Thoracic aorta (tissue), 2 donors: ENCODE data around the gene PTGR1. TPM values are rescaled to one million over a fixed set of nuclear protein-coding genes. Genes with fewer than 3 reads are reported as not detected.

Source experiments
- ATAC-seq: fragments of 150-250 bp; one replicate; pipeline ENCODE4 v1.8.0; 2017; ENCODE audit warnings: low read depth; ENCODE audit not compliant: insufficient number of reproducible peaks, low FRiP score
- DNase-seq: peaks from one replicate; pipeline ENCODE4 v3.0.0-alpha.2; 2020; ENCODE audit warnings: low spot score
- H3K27ac ChIP-seq, 2 donors: fragments of 200-600 bp; sonication (generic); 1 replicate in 1 of 2; 2 replicates in 1 of 2; pipeline ENCODE4 v1.5.1; 2016; ENCODE audit warnings: mild to moderate bottlenecking in 2 of 2, moderate library complexity in 2 of 2
- H3K27me3 ChIP-seq: fragments of 200-600 bp; sonication (generic); replicated peaks from 2 replicates; pipeline ENCODE4 v1.6.0; 2016; ENCODE audit warnings: mild to moderate bottlenecking; ENCODE audit not compliant: insufficient read depth
- H3K36me3 ChIP-seq: fragments of 200-600 bp; sonication (generic); one replicate; pipeline ENCODE4 v1.5.1; 2016
- H3K4me1 ChIP-seq, 2 donors: fragments of 200-600 bp; sonication (generic); 1 replicate in 1 of 2; 2 replicates in 1 of 2; pipeline versions ENCODE4 v1.5.1 to v1.6.0; 2016; ENCODE audit warnings: low read depth in 2 of 2, mild to moderate bottlenecking in 1 of 2; ENCODE audit not compliant: control insufficient read depth in 1 of 2
- H3K4me3 ChIP-seq: fragments of 200-600 bp; sonication (generic); 2 replicates; pipeline ENCODE4 v1.5.1; 2016; ENCODE audit warnings: mild to moderate bottlenecking
- H3K9me3 ChIP-seq: fragments of 200-600 bp; sonication (generic); 2 replicates; pipeline ENCODE4 v1.5.1; 2016
- total RNA-seq, 2 donors: library from RNA; depleted of rRNA; stranded (reverse); fragments of >200 nt; gene quantifications; one replicate each; pipeline versions ENCODE4 v1.1.0 to v1.2.3, GENCODE V29; 2016
- TF ChIP-seq, protein P1 (sequence below): fragments of 200-600 bp; sonication (generic); IDR thresholded peaks from one replicate; pipeline ENCODE4 v1.5.1; 2019; ENCODE audit warnings: antibody characterized with exemption

Gene PTGR1
- total RNA-seq, 2 donors from 2014 or later: 20.2 to 34.4 TPM

DNA sequence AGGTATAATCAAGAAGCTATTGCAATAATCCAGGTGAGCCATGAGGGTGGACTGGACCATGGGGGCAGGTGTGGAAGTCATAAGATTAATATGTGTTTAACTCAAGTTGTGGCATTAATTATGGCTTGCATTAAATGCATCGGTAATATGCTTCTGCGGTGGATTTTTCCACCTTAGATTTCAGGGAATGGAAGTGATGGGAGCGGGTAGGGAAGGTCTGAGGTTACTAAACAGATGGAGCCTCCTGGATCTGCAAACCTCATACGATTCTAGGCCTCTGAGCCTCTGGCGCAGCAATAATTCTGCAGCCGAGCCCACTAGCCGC lies 74.8 kb downstream of the PTGR1 start:
- Histone ChIP-seq H3K4me3 (peak overlapping the region; percentile 84), H3K36me3 (no peaks in the 10 kb centered on the region), H3K9me3 (no peaks in the 10 kb centered on the region), H3K27me3 (no peaks in the 10 kb centered on the region), H3K27ac (peak overlapping the region in 1 of 2 donors; percentile 58), H3K4me1 (peaks cover 5 to 11% of the 10 kb centered on the region in 2 donors)
- ATAC-seq (no peak), DNase-seq (no peak)
- TF ChIP-seq, protein P1, sequence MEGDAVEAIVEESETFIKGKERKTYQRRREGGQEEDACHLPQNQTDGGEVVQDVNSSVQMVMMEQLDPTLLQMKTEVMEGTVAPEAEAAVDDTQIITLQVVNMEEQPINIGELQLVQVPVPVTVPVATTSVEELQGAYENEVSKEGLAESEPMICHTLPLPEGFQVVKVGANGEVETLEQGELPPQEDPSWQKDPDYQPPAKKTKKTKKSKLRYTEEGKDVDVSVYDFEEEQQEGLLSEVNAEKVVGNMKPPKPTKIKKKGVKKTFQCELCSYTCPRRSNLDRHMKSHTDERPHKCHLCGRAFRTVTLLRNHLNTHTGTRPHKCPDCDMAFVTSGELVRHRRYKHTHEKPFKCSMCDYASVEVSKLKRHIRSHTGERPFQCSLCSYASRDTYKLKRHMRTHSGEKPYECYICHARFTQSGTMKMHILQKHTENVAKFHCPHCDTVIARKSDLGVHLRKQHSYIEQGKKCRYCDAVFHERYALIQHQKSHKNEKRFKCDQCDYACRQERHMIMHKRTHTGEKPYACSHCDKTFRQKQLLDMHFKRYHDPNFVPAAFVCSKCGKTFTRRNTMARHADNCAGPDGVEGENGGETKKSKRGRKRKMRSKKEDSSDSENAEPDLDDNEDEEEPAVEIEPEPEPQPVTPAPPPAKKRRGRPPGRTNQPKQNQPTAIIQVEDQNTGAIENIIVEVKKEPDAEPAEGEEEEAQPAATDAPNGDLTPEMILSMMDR: no peak

- no peak overlapping the region for H3K4me3 ChIP-seq
- no peak for DNase-seq
- ATAC-seq: no peak
- no peaks in the 10 kb centered on the region for H3K36me3 ChIP-seq
- H3K9me3 ChIP-seq: no peaks in the 10 kb centered on the region
- H3K27me3 ChIP-seq: no peaks in the 10 kb centered on the region
- TF ChIP-seq, protein P1: no peak
- no peak overlapping the region for H3K27ac ChIP-seq
- H3K4me1 ChIP-seq: no peaks in the 10 kb centered on the region
These were observed 83.4 kb downstream of the PTGR1 start for GRCh38 chr9:111516061-111516465.

DNA sequence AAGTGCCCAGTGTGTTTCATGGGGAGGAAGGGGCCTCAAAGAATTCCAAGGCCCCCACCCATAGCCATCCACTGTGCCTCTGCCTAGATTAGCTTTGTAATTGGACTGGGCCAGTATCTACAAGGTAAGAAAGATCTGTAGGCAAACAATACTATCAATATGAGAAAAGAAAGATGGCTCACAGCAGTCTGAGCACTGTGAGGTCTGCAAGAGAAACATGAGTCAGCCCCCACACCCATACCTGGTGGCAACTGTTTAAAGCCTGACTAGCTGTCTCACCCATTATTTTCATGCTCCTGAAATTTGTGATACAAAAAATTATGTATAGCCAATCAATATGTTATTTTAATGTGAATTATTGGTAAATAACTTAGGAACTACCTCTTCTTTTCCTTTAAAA lies 84.5 kb downstream of the PTGR1 start:
- ATAC-seq (no peak), DNase-seq (no peak)
- no peak overlapping the region for H3K27ac ChIP-seq
- H3K4me1 ChIP-seq: no peaks in the 10 kb centered on the region
- H3K4me3 ChIP-seq: no peak overlapping the region
- no peaks in the 10 kb centered on the region for H3K9me3 ChIP-seq
- no peaks in the 10 kb centered on the region for H3K27me3 ChIP-seq
- no peaks in the 10 kb centered on the region for H3K36me3 ChIP-seq
- TF ChIP-seq, protein P1: no peak

Other genes starting within 250 kb of the PTGR1 start
- 100 to 1,000 TPM in 1 of 2 donors, 10 to 100 TPM in 1; 72.7 to 115 TPM for gene ECPAS, start 115.3 kb downstream of the PTGR1 start, total RNA-seq
- gene ZNF483, start 74.5 kb downstream of the PTGR1 start, total RNA-seq: 10 to 100 TPM in 1 of 2 donors, 1 to 10 TPM in 1; 9.7 to 17.8 TPM
- gene DNAJC25, start 31.7 kb upstream of the PTGR1 start, total RNA-seq: 10 to 100 TPM in 1 of 2 donors, 1 to 10 TPM in 1; 9.5 to 10.2 TPM
- 10 to 100 TPM; 66.1 to 93.1 TPM for gene GNG10, start 62.0 kb upstream of the PTGR1 start, total RNA-seq
- gene SHOC1, start 195.3 kb upstream of the PTGR1 start, total RNA-seq: not detected